PC-3 (cell line): ENCODE measurements around the gene ZNF554.

Experiments used
- EZH2 ChIP-seq: fragments of 300-600 bp; sonication (generic); IDR thresholded peaks from one replicate; pipeline ENCODE4 v1.6.1; 2017; ENCODE audit warnings: antibody characterized with exemption, mild to moderate bottlenecking, low read length; ENCODE audit not compliant: unreplicated experiment
- EZH2phosphoT487 ChIP-seq: fragments of 300-600 bp; sonication (generic); IDR thresholded peaks from 2 replicates; pipeline ENCODE4 v1.6.1; 2018; ENCODE audit warnings: mild to moderate bottlenecking, antibody characterized with exemption, low read length, borderline replicate concordance
- TF ChIP-seq, protein P1 (sequence below): fragments of 300-600 bp; sonication (generic); conservative IDR thresholded peaks from 2 replicates; pipeline ENCODE4 v1.5.1; 2017; ENCODE audit warnings: antibody characterized with exemption, low read depth, mild to moderate bottlenecking, low read length

DNA sequence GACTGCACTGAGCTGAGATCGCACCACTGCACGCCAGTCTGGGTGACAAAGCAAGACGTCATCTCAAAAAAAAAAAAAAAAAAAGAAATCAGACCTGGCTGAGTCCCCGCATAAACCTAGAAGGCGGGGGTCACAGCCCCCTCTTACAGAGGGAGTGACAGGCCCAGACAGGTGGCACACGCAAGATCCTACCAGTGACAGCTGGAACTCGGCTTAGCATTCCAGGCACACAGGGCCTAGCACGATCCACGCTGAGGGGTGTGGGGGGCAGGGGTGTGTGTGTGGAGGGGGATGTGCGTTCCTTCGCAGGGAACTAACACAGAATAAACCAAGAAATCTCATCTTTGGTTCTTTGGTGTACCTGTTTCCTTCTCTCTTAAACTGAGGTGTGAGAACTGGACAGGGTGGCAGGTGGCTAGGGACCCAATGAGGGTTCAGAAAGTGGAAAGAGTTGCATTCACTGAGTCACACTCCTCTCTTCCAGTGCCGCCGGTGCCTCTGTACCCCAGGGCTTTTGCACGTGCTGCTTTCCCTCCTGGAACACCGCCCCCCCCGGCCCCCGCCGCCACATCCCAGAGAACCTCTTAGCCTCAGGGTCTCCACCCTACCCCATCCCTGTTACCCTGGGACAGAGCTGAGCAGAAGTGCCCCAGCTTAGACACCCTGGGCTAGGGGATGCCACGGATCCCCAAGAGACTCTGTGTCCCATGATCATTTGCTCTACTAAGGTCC is 41.5 kb upstream of the ZNF554 start:
- TF ChIP-seq, protein P1, sequence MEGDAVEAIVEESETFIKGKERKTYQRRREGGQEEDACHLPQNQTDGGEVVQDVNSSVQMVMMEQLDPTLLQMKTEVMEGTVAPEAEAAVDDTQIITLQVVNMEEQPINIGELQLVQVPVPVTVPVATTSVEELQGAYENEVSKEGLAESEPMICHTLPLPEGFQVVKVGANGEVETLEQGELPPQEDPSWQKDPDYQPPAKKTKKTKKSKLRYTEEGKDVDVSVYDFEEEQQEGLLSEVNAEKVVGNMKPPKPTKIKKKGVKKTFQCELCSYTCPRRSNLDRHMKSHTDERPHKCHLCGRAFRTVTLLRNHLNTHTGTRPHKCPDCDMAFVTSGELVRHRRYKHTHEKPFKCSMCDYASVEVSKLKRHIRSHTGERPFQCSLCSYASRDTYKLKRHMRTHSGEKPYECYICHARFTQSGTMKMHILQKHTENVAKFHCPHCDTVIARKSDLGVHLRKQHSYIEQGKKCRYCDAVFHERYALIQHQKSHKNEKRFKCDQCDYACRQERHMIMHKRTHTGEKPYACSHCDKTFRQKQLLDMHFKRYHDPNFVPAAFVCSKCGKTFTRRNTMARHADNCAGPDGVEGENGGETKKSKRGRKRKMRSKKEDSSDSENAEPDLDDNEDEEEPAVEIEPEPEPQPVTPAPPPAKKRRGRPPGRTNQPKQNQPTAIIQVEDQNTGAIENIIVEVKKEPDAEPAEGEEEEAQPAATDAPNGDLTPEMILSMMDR: no peak
- TF ChIP-seq EZH2 (no peak), EZH2phosphoT487 (no peak)
